GM12878 (cell line): ENCODE measurements around the gene ANK3. TPM values are rescaled to one million over a fixed set of nuclear protein-coding genes. Genes with fewer than 3 reads are reported as not detected.

Source experiments
- ATAC-seq: fragments of 200-7000 bp; cut with Tn5 transposase; 3 replicates; pipeline ENCODE4 v1.9.1; 2020; ENCODE audit warnings: mild to moderate bottlenecking, moderate library complexity
- BruUV-seq: library from RNA; stranded (reverse); fragments of 400-500 nt; replicated peaks from 2 replicates; lab custom pipeline; 2021; lab: Mats Ljungman, UMichigan
- CTCF ChIA-PET: fragments of 300-600 bp; sonication (Branson Sonifier 250); formaldehyde crosslinking; extraction: SDS; loops from one replicate; lab custom pipeline; 2021; ENCODE audit warnings: inconsistent platforms; lab: Yijun Ruan, JAX
- POLR2A ChIA-PET: fragments of 350-600 bp; formaldehyde crosslinking; extraction: SDS; loops from one replicate; lab custom pipeline; 2021; ENCODE audit warnings: inconsistent platforms; lab: Charles Lee
- RAD21 ChIA-PET: fragments of 300-600 bp; sonication (Branson Sonifier 250); formaldehyde crosslinking; loops from one replicate; lab custom pipeline; 2023; ENCODE audit warnings: antibody characterized with exemption; ENCODE audit not compliant: unreplicated experiment; lab: Charles Lee
- SMC1A ChIA-PET: fragments of 300-600 bp; sonication (Branson Sonifier 250); formaldehyde crosslinking; loops from one replicate; lab custom pipeline; 2023; ENCODE audit not compliant: unreplicated experiment, uncharacterized antibody; lab: Charles Lee
- DNase-seq: peaks from one replicate; pipeline ENCODE4 v3.0.0-alpha.2; 2011; ENCODE audit warnings: low read depth, low spot score
- FAIRE-seq: peaks from 3 replicates; lab custom pipeline; 2011; peaks lifted over from hg19 to GRCh38; lab: Jason Lieb, UNC
- H2AFZ ChIP-seq: 2 replicates; pipeline ENCODE4 v1.6.0; 2011; ENCODE audit warnings: low read depth, low read length, control low read depth; ENCODE audit not compliant: control insufficient read depth
- H3K27ac ChIP-seq: 2 replicates; pipeline ENCODE4 v1.5.1; 2011; ENCODE audit warnings: control low read depth; ENCODE audit not compliant: control insufficient read depth, insufficient read depth
- H3K27me3 ChIP-seq, 2 experiments: replicated peaks in 1 of 2; 2 replicates each; pipeline versions ENCODE4 v1.6.0 to v1.6.1; 2011; ENCODE audit warnings: low read length in 1 of 2; ENCODE audit not compliant: control insufficient read depth in 2 of 2, insufficient read depth in 2 of 2
- H3K36me3 ChIP-seq, 2 experiments: 2 replicates each; pipeline ENCODE4 v1.5.1; 2011; ENCODE audit warnings: low read length in 1 of 2; ENCODE audit not compliant: control insufficient read depth in 2 of 2, insufficient read depth in 2 of 2
- H3K4me1 ChIP-seq: 2 replicates; pipeline ENCODE4 v1.6.1; 2011; ENCODE audit warnings: mild to moderate bottlenecking, low read length, moderate library complexity, mixed read lengths; ENCODE audit not compliant: control insufficient read depth, insufficient read depth
- H3K4me2 ChIP-seq: 2 replicates; pipeline ENCODE4 v1.6.0; 2011; ENCODE audit warnings: control low read depth; ENCODE audit not compliant: control insufficient read depth, insufficient read depth
- H3K4me3 ChIP-seq: fragments of 200-600 bp; sonication (generic); 2 replicates; pipeline ENCODE4 v1.5.1; 2016
- H3K79me2 ChIP-seq: 2 replicates; pipeline ENCODE4 v1.6.0; 2011; ENCODE audit warnings: low read length; ENCODE audit not compliant: control insufficient read depth, insufficient read depth
- H3K9ac ChIP-seq: 2 replicates; pipeline ENCODE4 v1.8.0; 2011; ENCODE audit warnings: low read length, control low read depth, mixed read lengths; ENCODE audit not compliant: control insufficient read depth, insufficient read depth
- H3K9me3 ChIP-seq: replicated peaks from 3 replicates; pipeline ENCODE4 v1.5.1; 2011; ENCODE audit warnings: mild to moderate bottlenecking, low read length; ENCODE audit not compliant: control insufficient read depth, insufficient read depth
- H4K20me1 ChIP-seq: 2 replicates; pipeline ENCODE4 v1.6.0; 2011; ENCODE audit not compliant: control insufficient read depth, insufficient read depth
- IRF4 ChIP-seq: IDR thresholded peaks from 2 replicates; pipeline ENCODE4 v1.6.1; 2011; ENCODE audit warnings: low read depth, low read length
- MEF2A ChIP-seq: IDR thresholded peaks from 2 replicates; pipeline ENCODE4 v1.6.1; 2011; ENCODE audit warnings: low read depth, mild to moderate bottlenecking, low read length, moderate library complexity; ENCODE audit not compliant: insufficient read depth
- POLR2AphosphoS5 ChIP-seq: IDR thresholded peaks from 2 replicates; pipeline ENCODE4 v1.6.1; 2011; ENCODE audit warnings: mild to moderate bottlenecking, low read length, inconsistent platforms
- SUZ12 ChIP-seq: fragments of 200-600 bp; sonication (generic); IDR thresholded peaks from one replicate; pipeline ENCODE4 v1.6.1; 2018; ENCODE audit warnings: antibody characterized with exemption, mild to moderate bottlenecking; ENCODE audit not compliant: unreplicated experiment
- TCF3 ChIP-seq: IDR thresholded peaks from 2 replicates; pipeline ENCODE4 v1.6.1; 2012; ENCODE audit warnings: low read depth, mild to moderate bottlenecking, low read length, borderline replicate concordance; ENCODE audit not compliant: insufficient read depth
- USF1 ChIP-seq: IDR thresholded peaks from 2 replicates; pipeline ENCODE4 v1.6.1; 2011; ENCODE audit warnings: borderline replicate concordance, low read depth, mild to moderate bottlenecking, moderate library complexity, mixed read lengths, low read length; ENCODE audit not compliant: insufficient read depth; ENCODE audit errors: extremely low read length
- ZNF217 ChIP-seq: fragments of 450-650 bp; IDR thresholded peaks from 2 replicates; pipeline ENCODE4 v1.6.1; 2017; ENCODE audit warnings: antibody characterized with exemption, mild to moderate bottlenecking
- ZZZ3 ChIP-seq: IDR thresholded peaks from 2 replicates; pipeline ENCODE4 v1.6.1; 2011; ENCODE audit warnings: low read depth; ENCODE audit not compliant: control insufficient read depth, insufficient read length
- WGBS: methylation state at CpG from one replicate; pipeline ENCODE4 v1.1.6; 2016; ENCODE audit warnings: low lambda C conversion rate; ENCODE audit not compliant: insufficient replicate concordance, insufficient coverage; ENCODE audit errors: missing lambda C conversion rate; 5-methylcytosine and 5-hydroxymethylcytosine counted together
- in situ Hi-C: fragments of 300-500 bp; cut with MboI; formaldehyde crosslinking; loops from 9 replicates; pipeline ENCODE4 v1.14.3; 2018; ENCODE audit warnings: mixed read lengths
- intact Hi-C: fragments of 100-400 bp; cut with micrococcal nuclease; formaldehyde crosslinking; loops from one replicate; pipeline ENCODE4 v1.14.2; 2022; ENCODE audit not compliant: unreplicated experiment
- polyA plus RNA-seq, 11 experiments: library from polyadenylated mRNA; depleted of rRNA in 4 of 11; unstranded in 6 of 11; stranded (reverse) in 5 of 11; fragments of >200 nt; fragmentation: Nextera tagmentation in 4 of 11; fragmentation: Illumina TruSeq in 1 of 11; extraction: Ambion mirVana in 4 of 11; extraction: Trizol in 1 of 11; gene quantifications; 1 replicate in 1 of 11; 2 replicates in 10 of 11; pipeline versions ENCODE4 v1.2.1 to v1.2.3, GENCODE V29; 2011 to 2016; ENCODE audit warnings: inconsistent platforms in 2 of 11, missing spikeins in 2 of 11, low read depth in 1 of 11
- total RNA-seq, 4 experiments: library from RNA; depleted of rRNA in 3 of 4; stranded (reverse); fragments of >200 nt in 3 of 4; fragmentation: Illumina TruSeq in 1 of 4; extraction: Trizol in 1 of 4; gene quantifications; 2 replicates each; pipeline versions ENCODE4 v1.2.1 to v1.2.3, GENCODE V29; 2013 to 2021

ANK3 gene
- total and polyA plus RNA-seq, 10 of the 15 experiments (the other 5 are each of a cell fraction or from before 2014, with no cell fraction given) = 0.06 to 0.82 (median 0.20) TPM; not detected in 2

GRCh38 chr10:60429084-60429849 lies 39.6 kb upstream of the ANK3 start:
- Histone ChIP-seq H3K27ac (no peak overlapping the region), H3K36me3 (no peaks in the 10 kb centered on the region), H3K4me2 (no peak overlapping the region), H3K4me3 (no peak overlapping the region), H3K9ac (no peak overlapping the region), H3K27me3 (no peaks in the 10 kb centered on the region), H2AFZ (no peak overlapping the region), H3K9me3 (no peaks in the 10 kb centered on the region), H3K79me2 (no peaks in the 10 kb centered on the region), H3K4me1 (no peaks in the 10 kb centered on the region), H4K20me1 (no peaks in the 10 kb centered on the region)
- SMC1A ChIA-PET = interaction anchor here (0.9 to 5.4 kb wide), 7 partner anchors 9 to 225 kb away, joined by 3 to 40 read pairs (median 6); no protein-coding TSS in a partner anchor
- POLR2A ChIA-PET = no interaction called here
- intact Hi-C loops (no loop called here), in situ Hi-C loops (no loop called here)
- no peak for TF ChIP-seq ZNF217
- TF ChIP-seq MEF2A = no peak
- TF ChIP-seq ZZZ3 = no peak
- no peak for TF ChIP-seq POLR2AphosphoS5
- no peak for TF ChIP-seq IRF4
- TF ChIP-seq TCF3 = no peak
- TF ChIP-seq SUZ12 = no peak
- TF ChIP-seq USF1 = no peak
- RAD21 ChIA-PET = interaction anchor here (1.3 to 4.3 kb wide), 3 partner anchors 76 to 191 kb away, joined by 3 to 17 read pairs (median 3); no protein-coding TSS in a partner anchor
- BruUV-seq = no TSS peak
- FAIRE-seq (no peak), DNase-seq (no peak), ATAC-seq (no peak)
- WGBS = 51% methylated on average over 2 of the region's 2 CpGs
- CTCF ChIA-PET = interaction anchor here (0.9 to 2.3 kb wide), 5 partner anchors 9 to 225 kb away, joined by 3 to 13 read pairs (median 4); no protein-coding TSS in a partner anchor
